T-helper 1 cell treated with Interleukin-12 subunit alpha and Interleukin-12 subunit beta and Interleukin-4 antibody, amounts not matched to agents 30 μg/mL and 1 μg/mL, for 36 hours (primary cell): ENCODE data around the gene AMELY.
A peak's percentile ranks its signal among the peaks of the same experiment; 100 is the strongest.
"Not testable (repeated sequence)": the region's sequence is repeated elsewhere in the genome, so short reads cannot be mapped to it uniquely, and the experiment has no call there.

Source experiments
- H3K27ac Mint-ChIP-seq: one replicate; pipeline ENCODE4 v1.8.0; 2021; ENCODE audit warnings: mild to moderate bottlenecking, mixed read lengths
- H3K27me3 Mint-ChIP-seq: one replicate; pipeline ENCODE4 v1.8.0; 2021; ENCODE audit warnings: low read depth, mixed read lengths
- H3K36me3 Mint-ChIP-seq: one replicate; pipeline ENCODE4 v1.8.0; 2021; ENCODE audit warnings: low read depth, mixed read lengths
- H3K4me1 Mint-ChIP-seq: one replicate; pipeline ENCODE4 v1.8.0; 2021; ENCODE audit warnings: low read depth, mixed read lengths
- H3K4me3 Mint-ChIP-seq: one replicate; pipeline ENCODE4 v1.8.0; 2021; ENCODE audit warnings: mild to moderate bottlenecking, moderate library complexity, mixed read lengths
- H3K9me3 Mint-ChIP-seq: one replicate; pipeline ENCODE4 v1.8.0; 2021; ENCODE audit warnings: mixed read lengths

AMELY gene

GRCh38 chrY:6911253-6911881, at the start of gene AMELY:
Gene AMELY, minus strand, starts transcription at chrY:6911752. Its CDS starts 39,144 bp downstream, at chrY:6872608.
- Mint-ChIP-seq H3K4me1 (no peaks in the 10 kb centered on the region), H3K4me3 (peak within 1 kb of the TSS; percentile 34), H3K27me3 (peaks cover 39% of the 10 kb centered on the region), H3K36me3 (no peaks in the 10 kb centered on the region), H3K27ac (no peak within 1 kb of the TSS), H3K9me3 (no peaks in the 10 kb centered on the region)

GRCh38 chrY:6949947-6950346, 38.4 kb upstream of the AMELY start:
- Mint-ChIP-seq H3K27ac (no peak overlapping the region), H3K4me1 (no peaks in the 10 kb centered on the region), H3K4me3 (no peak overlapping the region), H3K9me3 (no peaks in the 10 kb centered on the region), H3K27me3 (peaks cover 5% of the 10 kb centered on the region), H3K36me3 (no peaks in the 10 kb centered on the region)

GRCh38 chrY:6948378-6948777, 36.8 kb upstream of the AMELY start:
- Mint-ChIP-seq H3K4me3 (no peak overlapping the region), H3K4me1 (no peaks in the 10 kb centered on the region), H3K27me3 (peaks cover 5% of the 10 kb centered on the region), H3K36me3 (no peaks in the 10 kb centered on the region), H3K9me3 (no peaks in the 10 kb centered on the region), H3K27ac (no peak overlapping the region)

- no peaks in the 10 kb centered on the region for H3K9me3 Mint-ChIP-seq
- no peak overlapping the region for H3K4me3 Mint-ChIP-seq
- peaks cover 5% of the 10 kb centered on the region for H3K27me3 Mint-ChIP-seq
- no peaks in the 10 kb centered on the region for H3K36me3 Mint-ChIP-seq
- H3K4me1 Mint-ChIP-seq: no peaks in the 10 kb centered on the region
- no peak overlapping the region for H3K27ac Mint-ChIP-seq
Measured at GRCh38 chrY:6947695-6948094, 36.1 kb upstream of the AMELY start.

- Mint-ChIP-seq H3K36me3 (no peaks in the 10 kb centered on the region), H3K27ac (no peak overlapping the region), H3K4me1 (no peaks in the 10 kb centered on the region), H3K4me3 (no peak overlapping the region), H3K9me3 (no peaks in the 10 kb centered on the region), H3K27me3 (no peaks in the 10 kb centered on the region)
Measured at GRCh38 chrY:6935497-6935896, 23.9 kb upstream of the AMELY start.

- Mint-ChIP-seq H3K4me3 (no peak overlapping the region), H3K27ac (no peak overlapping the region), H3K4me1 (no peaks in the 10 kb centered on the region), H3K9me3 (no peaks in the 10 kb centered on the region), H3K36me3 (no peaks in the 10 kb centered on the region), H3K27me3 (no peaks in the 10 kb centered on the region)
Measured at GRCh38 chrY:6931779-6932396, 20.3 kb upstream of the AMELY start.

- H3K9me3 Mint-ChIP-seq: no peaks in the 10 kb centered on the region
- H3K27me3 Mint-ChIP-seq: no peaks in the 10 kb centered on the region
- no peaks in the 10 kb centered on the region for H3K4me1 Mint-ChIP-seq
- H3K4me3 Mint-ChIP-seq: no peak overlapping the region
- H3K36me3 Mint-ChIP-seq: no peaks in the 10 kb centered on the region
- no peak overlapping the region for H3K27ac Mint-ChIP-seq
Measured at GRCh38 chrY:6929237-6929636, 17.7 kb upstream of the AMELY start.

- no peaks in the 10 kb centered on the region for H3K36me3 Mint-ChIP-seq
- no peaks in the 10 kb centered on the region for H3K9me3 Mint-ChIP-seq
- no peak overlapping the region for H3K4me3 Mint-ChIP-seq
- H3K4me1 Mint-ChIP-seq: no peaks in the 10 kb centered on the region
- H3K27ac Mint-ChIP-seq: no peak overlapping the region
- H3K27me3 Mint-ChIP-seq: no peaks in the 10 kb centered on the region
Measured at GRCh38 chrY:6928265-6928664, 16.7 kb upstream of the AMELY start.

- H3K4me3 Mint-ChIP-seq: no peak overlapping the region
- no peaks in the 10 kb centered on the region for H3K9me3 Mint-ChIP-seq
- no peak overlapping the region for H3K27ac Mint-ChIP-seq
Measured at GRCh38 chrY:6921061-6921460, 9.5 kb upstream of the AMELY start.

GRCh38 chrY:6913362-6913761, 1.8 kb upstream of the AMELY start:
- H3K9me3 Mint-ChIP-seq: no peaks in the 10 kb centered on the region
- no peak overlapping the region for H3K4me3 Mint-ChIP-seq
- H3K4me1 Mint-ChIP-seq: no peaks in the 10 kb centered on the region
- H3K36me3 Mint-ChIP-seq: no peaks in the 10 kb centered on the region
- H3K27ac Mint-ChIP-seq: no peak overlapping the region
- peaks cover 35% of the 10 kb centered on the region for H3K27me3 Mint-ChIP-seq

More at GRCh38 chrY:6921061-6921460, 9.5 kb upstream of the AMELY start:
- Mint-ChIP-seq H3K27me3 (no peaks in the 10 kb centered on the region), H3K4me1 (no peaks in the 10 kb centered on the region), H3K36me3 (no peaks in the 10 kb centered on the region)

GRCh38 chrY:6910372-6911252, 940 bp downstream of the AMELY start, which contains the start of gene TBL1Y:
Gene TBL1Y, plus strand, starts transcription at chrY:6910697. Its CDS starts 114,388 bp downstream, at chrY:7025085.
- Mint-ChIP-seq H3K27ac (no peak within 1 kb of the TSS), H3K4me3 (peak within 1 kb of the TSS; percentile 34), H3K9me3 (no peaks in the 10 kb centered on the region), H3K4me1 (no peaks in the 10 kb centered on the region), H3K27me3 (peaks cover 39% of the 10 kb centered on the region), H3K36me3 (no peaks in the 10 kb centered on the region)

- Mint-ChIP-seq H3K9me3 (no peaks in the 10 kb centered on the region), H3K27ac (no peak overlapping the region), H3K36me3 (no peaks in the 10 kb centered on the region), H3K4me1 (no peaks in the 10 kb centered on the region), H3K4me3 (no peak overlapping the region), H3K27me3 (peaks cover 39% of the 10 kb centered on the region)
Measured at GRCh38 chrY:6909856-6910255, 1.7 kb downstream of the AMELY start.

GRCh38 chrY:6909118-6909521, 2.4 kb downstream of the AMELY start:
- Mint-ChIP-seq H3K36me3 (no peaks in the 10 kb centered on the region), H3K27ac (no peak overlapping the region), H3K4me1 (no peaks in the 10 kb centered on the region), H3K4me3 (no peak overlapping the region), H3K27me3 (peaks cover 39% of the 10 kb centered on the region), H3K9me3 (no peaks in the 10 kb centered on the region)

- H3K9me3 Mint-ChIP-seq, H3K36me3 Mint-ChIP-seq, H3K4me1 Mint-ChIP-seq: not testable (repeated sequence)
Measured at GRCh38 chrY:6908021-6908420, 3.5 kb downstream of the AMELY start.

GRCh38 chrY:6907591-6907990, 4.0 kb downstream of the AMELY start:
- peaks cover 28% of the 10 kb centered on the region for H3K27me3 Mint-ChIP-seq
- H3K4me1 Mint-ChIP-seq: no peaks in the 10 kb centered on the region
- no peaks in the 10 kb centered on the region for H3K36me3 Mint-ChIP-seq
- no peak overlapping the region for H3K27ac Mint-ChIP-seq
- H3K4me3 Mint-ChIP-seq: no peak overlapping the region
- no peaks in the 10 kb centered on the region for H3K9me3 Mint-ChIP-seq

More at GRCh38 chrY:6908021-6908420, 3.5 kb downstream of the AMELY start:
- H3K4me3 Mint-ChIP-seq, H3K27ac Mint-ChIP-seq: not testable (repeated sequence)
- peaks cover 31% of the 10 kb centered on the region for H3K27me3 Mint-ChIP-seq
